GM19455 (cell line): Measurements from ENCODE around the gene PCDHA4.
"Not testable (repeated sequence)": the region's sequence is repeated elsewhere in the genome, so short reads cannot be mapped to it uniquely, and the experiment has no call there.

Experiments used
- ATAC-seq: cut with Tn5 transposase; IDR thresholded peaks from one replicate; pipeline ENCODE4 v1.9.1; 2021; ENCODE audit not compliant: unreplicated experiment

PCDHA4 gene

GRCh38 chr5:140821375-140822280, 14.8 kb downstream of the PCDHA4 start, which contains the start of gene PCDHA5:
Gene PCDHA5 (plus strand): TSS chr5:140821613.
- no peak for ATAC-seq

- ATAC-seq = no peak
These were observed 15.4 kb downstream of the PCDHA4 start for GRCh38 chr5:140822281-140822629.

- not testable (repeated sequence) for ATAC-seq
These were observed 16.1 kb downstream of the PCDHA4 start for GRCh38 chr5:140822969-140823368.

GRCh38 chr5:140823475-140823874, 16.6 kb downstream of the PCDHA4 start:
- ATAC-seq = no peak

- no peak for ATAC-seq
These were observed 21.0 kb downstream of the PCDHA4 start, which contains the start of gene PCDHA6 for GRCh38 chr5:140827704-140828361. Gene PCDHA6 (plus strand): TSS chr5:140827960. CDS start chr5:140828092, 132 bp downstream.

- ATAC-seq = no peak
These were observed 21.5 kb downstream of the PCDHA4 start for GRCh38 chr5:140828362-140828737.

- ATAC-seq = not testable (repeated sequence)
These were observed 22.9 kb downstream of the PCDHA4 start for GRCh38 chr5:140829511-140830501.

- ATAC-seq = no peak
These were observed 27.1 kb downstream of the PCDHA4 start, which contains the start of gene PCDHA7 for GRCh38 chr5:140833993-140834392. Gene PCDHA7 (plus strand): TSS chr5:140834269. CDS start chr5:140834384, 115 bp downstream.

GRCh38 chr5:140834439-140835008, 27.7 kb downstream of the PCDHA4 start:
- ATAC-seq = not testable (repeated sequence)

- ATAC-seq = no peak
These were observed 29.0 kb downstream of the PCDHA4 start for GRCh38 chr5:140835622-140836510.

- no peak for ATAC-seq
These were observed 34.4 kb downstream of the PCDHA4 start, which contains the start of gene PCDHA8 for GRCh38 chr5:140840978-140841962. Gene PCDHA8 (plus strand): TSS chr5:140841187. CDS start chr5:140841322, 135 bp downstream.

GRCh38 chr5:140842798-140843733, 36.2 kb downstream of the PCDHA4 start:
- ATAC-seq = no peak

- ATAC-seq = not testable (repeated sequence)
These were observed 41.6 kb downstream of the PCDHA4 start, which contains the start of gene PCDHA9 for GRCh38 chr5:140848139-140849102. Gene PCDHA9 (plus strand): TSS chr5:140848382. CDS start chr5:140848496, 114 bp downstream.

- not testable (repeated sequence) for ATAC-seq
These were observed 43.2 kb downstream of the PCDHA4 start for GRCh38 chr5:140849831-140850634.
